Kidney (tissue), 14 donors: Measurements from ENCODE around the gene ODAM. TPM values are rescaled to one million over a fixed set of nuclear protein-coding genes. Genes with fewer than 3 reads are reported as not detected.
A peak's percentile ranks its signal among the peaks of the same experiment; 100 is the strongest.

Experiments used
- DNase-seq, 5 donors: peaks; one replicate each; pipeline ENCODE4 v3.0.0-alpha.2; 2013 to 2020
- FAIRE-seq: peaks from 2 replicates; lab custom pipeline; 2012; peaks lifted over from hg19 to GRCh38; lab: Jason Lieb, UNC
- H3K27ac ChIP-seq, 2 donors: one replicate each; pipeline ENCODE4 v1.7.0; 2013; ENCODE audit warnings: low read depth in 2 of 2, low read length in 2 of 2, inconsistent platforms in 1 of 2
- H3K27me3 ChIP-seq: one replicate; pipeline ENCODE4 v1.7.1; 2013; ENCODE audit warnings: low read length, inconsistent platforms; ENCODE audit not compliant: control insufficient read depth, insufficient read depth
- H3K36me3 ChIP-seq, 3 donors: one replicate each; pipeline versions ENCODE4 v1.7.0 to v1.7.1; 2013; ENCODE audit warnings: low read length in 3 of 3, control low read depth in 1 of 3, inconsistent platforms in 1 of 3; ENCODE audit not compliant: insufficient read depth in 3 of 3, control insufficient read depth in 2 of 3
- H3K4me1 ChIP-seq, 3 donors: one replicate each; pipeline versions ENCODE4 v1.7.0 to v1.7.1; 2013; ENCODE audit warnings: low read length in 3 of 3, inconsistent platforms in 1 of 3, low read depth in 1 of 3; ENCODE audit not compliant: control insufficient read depth in 2 of 3, insufficient read depth in 2 of 3
- H3K4me3 ChIP-seq, 3 donors: one replicate each; pipeline versions ENCODE4 v1.7.0 to v1.8.1; 2013; ENCODE audit warnings: low read length in 3 of 3, control low read depth in 1 of 3, inconsistent platforms in 1 of 3
- H3K9ac ChIP-seq, 3 donors: one replicate each; pipeline versions ENCODE4 v1.7.0 to v1.7.1; 2013; ENCODE audit warnings: low read length in 3 of 3, control low read depth in 1 of 3, inconsistent platforms in 1 of 3
- H3K9me3 ChIP-seq, 3 donors: one replicate each; pipeline versions ENCODE4 v1.7.0 to v1.7.1; 2013; ENCODE audit warnings: low read length in 3 of 3, control low read depth in 1 of 3, inconsistent platforms in 1 of 3; ENCODE audit not compliant: control insufficient read depth in 2 of 3, insufficient read depth in 1 of 3
- CTCF ChIP-seq: IDR thresholded peaks from 3 replicates; pipeline ENCODE4 v1.5.1; 2012; ENCODE audit warnings: mild to moderate bottlenecking, moderate library complexity, borderline replicate concordance; ENCODE audit not compliant: insufficient read depth; ENCODE audit errors: extremely low read depth
- intact Hi-C: fragments of 100-400 bp; cut with DNase I; formaldehyde crosslinking; loops from one replicate; pipeline ENCODE4 v1.11.1; 2022
- polyA plus RNA-seq: library from polyadenylated mRNA; stranded (reverse); fragments of 350-450 nt; fragmentation: Illumina TruSeq; extraction: RNeasy Lipid Tissue Mini Kit (QIAGEN cat#74804); gene quantifications from one replicate; pipeline ENCODE4 v1.2.3, GENCODE V29; 2014; ENCODE audit warnings: low read depth, low replicate concordance; ENCODE audit not compliant: insufficient read depth
- total RNA-seq: library from RNA; stranded (reverse); fragmentation: NEBNext Ultra II Directional; extraction: Animal tissue kit (Norgen Biotek cat#: 25700); gene quantifications from one replicate; pipeline ENCODE4 v1.2.1, GENCODE V29; 2021
- donor health status: control.
- donor health status: control.
- donor health status: control.
- donor health status: control.
- donor health status: control.
- donor health status: DM: yes; HTN: yes; CAD: no.
- donor health status: Normal renal cell carcinoma (clear cell type).

ODAM gene
- total and polyA plus RNA-seq, 2 donors from 2014 or later = 4.0 TPM; not detected in 1

GRCh38 chr4:70191647-70192046 is 3.9 kb upstream of the ODAM start:
- Histone ChIP-seq H3K27ac (no peak overlapping the region), H3K4me3 (no peak overlapping the region), H3K9me3 (no peaks in the 10 kb centered on the region), H3K36me3 (no peaks in the 10 kb centered on the region), H3K9ac (no peak overlapping the region), H3K27me3 (no peaks in the 10 kb centered on the region), H3K4me1 (no peaks in the 10 kb centered on the region)
- no peak for FAIRE-seq
- intact Hi-C loops = no loop called here
- TF ChIP-seq CTCF = no peak
- DNase-seq = peak in 1 of 5 donors; percentile 19

- Histone ChIP-seq H3K4me1 (no peaks in the 10 kb centered on the region), H3K9ac (no peak overlapping the region), H3K9me3 (no peaks in the 10 kb centered on the region), H3K27me3 (no peaks in the 10 kb centered on the region), H3K4me3 (no peak overlapping the region), H3K27ac (no peak overlapping the region), H3K36me3 (no peaks in the 10 kb centered on the region)
- intact Hi-C loops = no loop called here
- DNase-seq = no peak
- TF ChIP-seq CTCF = no peak
- FAIRE-seq = no peak
Measured at GRCh38 chr4:70192895-70193294, 2.6 kb upstream of the ODAM start.

GRCh38 chr4:70196857-70197256 is 1.3 kb downstream of the ODAM start:
- intact Hi-C loops = no loop called here
- Histone ChIP-seq H3K9me3 (no peaks in the 10 kb centered on the region), H3K4me1 (no peaks in the 10 kb centered on the region), H3K27ac (no peak overlapping the region), H3K36me3 (no peaks in the 10 kb centered on the region), H3K27me3 (no peaks in the 10 kb centered on the region), H3K9ac (no peak overlapping the region), H3K4me3 (no peak overlapping the region)
- FAIRE-seq (no peak), DNase-seq (no peak)
- TF ChIP-seq CTCF = no peak

GRCh38 chr4:70197842-70198241 is 2.3 kb downstream of the ODAM start:
- Histone ChIP-seq H3K9me3 (no peaks in the 10 kb centered on the region), H3K9ac (no peak overlapping the region), H3K36me3 (no peaks in the 10 kb centered on the region), H3K4me1 (no peaks in the 10 kb centered on the region), H3K27me3 (no peaks in the 10 kb centered on the region), H3K4me3 (no peak overlapping the region), H3K27ac (no peak overlapping the region)
- DNase-seq (peak in 2 of 5 donors; percentile 36 to 44), FAIRE-seq (no peak)
- TF ChIP-seq CTCF = no peak
- intact Hi-C loops = no loop called here
